Stimulated activated CD8-positive, alpha-beta memory T cell treated with anti-CD3 and anti-CD28 coated beads, Interleukin-2, amount 100 ng/mL, for 1 hour (primary cell): ENCODE measurements around the gene USP16.
A peak's percentile ranks its signal among the peaks of the same experiment; 100 is the strongest.
"Not testable (repeated sequence)": the region's sequence is repeated elsewhere in the genome, so short reads cannot be mapped to it uniquely, and the experiment has no call there.

Experiments
- DNase-seq, 2 donors: peaks; one replicate each; pipeline ENCODE4 v3.0.0-alpha.2; 2020; ENCODE audit warnings: low read depth in 2 of 2

The USP16 gene

DNA sequence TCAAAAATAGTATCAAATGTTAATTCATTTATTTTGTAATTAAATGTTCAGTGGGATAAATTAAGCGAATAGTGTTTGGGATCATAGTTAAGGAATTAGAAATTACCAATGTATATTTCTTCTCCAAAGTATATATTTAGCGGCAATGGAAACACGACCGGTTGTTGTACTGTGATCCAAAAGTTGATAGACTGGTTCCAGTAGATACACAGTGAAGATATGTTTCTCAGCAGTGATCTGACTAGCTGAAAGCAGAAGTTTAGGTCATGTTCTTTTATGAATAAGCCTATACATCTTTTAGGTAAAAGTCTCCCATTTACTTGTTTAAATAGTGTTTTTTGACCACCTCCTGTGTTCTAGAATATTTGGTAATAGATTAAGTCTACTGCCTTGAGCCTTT is 8.8 kb downstream of the USP16 start:
- DNase-seq, result no peak

DNA sequence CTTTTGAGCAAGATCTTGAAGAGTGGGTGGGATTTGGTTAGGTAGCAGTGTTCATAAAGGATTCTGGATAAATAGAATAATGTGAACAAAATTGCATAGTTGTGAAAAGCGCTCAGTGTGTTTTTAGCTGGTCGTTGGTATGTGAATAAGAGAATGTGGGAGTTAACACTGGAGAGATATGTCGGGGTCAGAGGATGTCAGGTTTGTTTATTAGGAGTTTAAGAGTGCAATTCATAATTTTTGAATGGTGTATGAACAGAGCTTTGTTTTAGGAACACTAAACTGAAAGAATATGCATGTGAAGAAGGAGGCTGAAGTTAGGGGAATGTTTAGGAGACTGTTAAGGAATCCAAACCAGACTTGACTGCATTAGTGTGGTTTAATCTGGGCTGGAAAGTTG is 9.4 kb downstream of the USP16 start:
- DNase-seq, result no peak

DNA sequence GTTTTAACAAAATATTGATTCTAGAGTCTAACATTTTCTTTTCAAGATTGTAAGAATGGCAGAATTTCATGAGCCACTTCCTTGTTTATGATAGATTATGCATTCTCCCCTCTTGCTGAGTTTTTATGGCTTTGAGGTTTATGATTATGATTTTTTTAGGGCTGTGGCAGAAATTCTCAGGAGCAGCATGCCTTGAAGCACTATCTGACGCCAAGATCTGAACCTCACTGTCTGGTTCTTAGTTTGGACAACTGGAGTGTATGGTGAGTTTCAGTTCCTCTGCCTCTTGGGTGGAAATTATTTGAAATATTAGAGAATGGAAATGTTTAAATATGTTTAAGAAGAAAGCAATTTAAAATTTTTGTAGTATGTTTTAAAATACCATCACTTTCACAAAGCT is 10.2 kb downstream of the USP16 start:
- DNase-seq, result no peak

DNA sequence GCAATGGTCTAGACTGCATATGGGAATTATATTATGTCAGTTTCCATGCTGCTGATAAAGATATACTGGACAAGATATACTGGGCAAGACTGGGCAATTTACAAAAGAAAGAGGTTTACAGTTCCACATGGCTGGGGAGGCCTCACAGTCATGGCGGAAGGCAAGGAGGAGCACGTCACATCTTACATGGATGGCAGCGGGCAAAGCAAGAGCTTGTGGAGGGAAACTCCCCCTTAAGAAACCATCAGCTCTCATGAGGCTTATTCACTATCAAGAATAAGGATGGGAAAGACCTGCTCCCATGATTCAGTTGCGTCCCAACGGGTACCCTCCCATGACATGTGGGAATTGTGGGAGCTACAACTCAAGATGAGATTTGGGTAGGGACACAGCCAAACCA is 27.8 kb downstream of the USP16 start:
- DNase-seq, result no peak

DNA sequence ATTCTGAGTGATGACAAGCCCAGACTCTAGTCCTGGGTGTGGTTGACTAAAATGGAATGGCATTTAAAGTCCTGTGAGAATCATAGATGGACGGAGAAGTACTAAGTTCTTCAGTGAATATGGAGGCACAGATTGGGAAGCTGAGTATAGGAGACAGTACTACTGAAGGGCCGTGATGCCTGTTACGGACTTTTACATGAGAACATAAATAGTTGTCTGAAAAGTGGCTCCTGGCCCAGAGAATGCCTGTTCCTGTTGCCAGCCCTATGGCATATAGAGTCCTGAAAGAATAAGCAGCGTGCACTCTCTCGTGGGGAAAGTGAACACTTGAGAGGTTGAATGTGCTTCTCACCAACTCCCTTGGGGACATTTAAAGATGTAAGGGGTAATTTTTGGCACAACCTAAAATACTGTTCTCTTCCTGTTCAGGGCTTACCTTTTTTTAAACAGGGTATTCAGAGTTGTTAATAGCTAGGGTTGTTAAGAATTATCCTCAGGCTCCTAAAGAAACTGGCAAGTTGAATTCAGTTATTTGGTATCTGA is 28.6 kb downstream of the USP16 start:
- no peak for DNase-seq

DNA sequence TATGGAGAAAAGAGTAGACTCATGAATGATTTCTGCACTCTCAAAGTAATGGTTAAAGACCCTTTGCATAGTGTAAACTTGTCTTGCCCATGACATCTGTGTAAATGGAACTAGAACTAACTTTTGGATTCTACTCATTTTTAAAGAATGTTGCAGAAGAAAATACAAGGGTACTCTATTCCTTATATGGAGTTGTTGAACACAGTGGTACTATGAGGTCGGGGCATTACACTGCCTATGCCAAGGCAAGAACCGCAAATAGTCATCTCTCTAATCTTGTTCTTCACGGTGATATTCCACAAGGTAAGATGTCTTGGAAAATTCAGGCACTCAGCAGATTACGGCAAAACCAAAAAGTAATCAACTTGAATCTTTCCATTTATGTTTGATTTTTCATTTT is 29.2 kb downstream of the USP16 start:
- no peak for DNase-seq

DNA sequence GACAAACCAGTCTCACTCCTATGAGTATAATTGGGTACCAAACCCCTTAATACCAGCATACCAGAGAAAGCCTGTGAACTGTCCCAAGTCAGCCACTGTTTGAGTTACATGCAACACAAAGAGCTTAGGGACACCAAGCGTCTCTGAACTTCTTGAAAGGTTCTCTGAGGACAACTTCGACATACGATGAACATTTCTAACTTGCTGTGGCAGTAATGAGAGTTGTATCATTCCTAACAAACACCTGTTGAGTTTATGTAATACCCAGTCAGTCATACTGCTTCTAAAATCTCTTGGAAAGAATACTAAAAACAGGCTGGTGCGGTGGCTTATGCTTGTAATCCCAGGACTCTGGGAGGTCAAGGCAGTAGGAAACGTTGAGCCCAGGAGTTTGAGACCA is 30.6 kb downstream of the USP16 start:
- no peak for DNase-seq

DNA sequence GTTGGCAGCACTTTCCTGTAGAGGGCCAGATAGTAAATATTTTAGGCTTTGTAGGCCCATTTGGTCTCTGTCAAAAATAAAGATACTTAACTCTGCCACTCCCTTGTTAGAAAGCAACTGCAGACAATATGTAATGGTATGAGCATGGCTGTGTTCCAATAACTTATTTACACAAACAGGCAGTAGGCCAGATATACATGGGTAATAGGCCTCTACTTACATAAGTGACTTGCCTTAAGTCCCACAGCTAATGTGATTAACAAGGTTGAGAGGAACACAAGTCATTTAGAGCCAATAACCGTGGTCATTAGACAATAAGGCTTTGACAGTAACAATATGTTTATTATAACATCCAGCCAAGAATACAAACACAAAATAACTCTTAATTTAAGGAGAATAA is 31.5 kb downstream of the USP16 start:
- no peak for DNase-seq

DNA sequence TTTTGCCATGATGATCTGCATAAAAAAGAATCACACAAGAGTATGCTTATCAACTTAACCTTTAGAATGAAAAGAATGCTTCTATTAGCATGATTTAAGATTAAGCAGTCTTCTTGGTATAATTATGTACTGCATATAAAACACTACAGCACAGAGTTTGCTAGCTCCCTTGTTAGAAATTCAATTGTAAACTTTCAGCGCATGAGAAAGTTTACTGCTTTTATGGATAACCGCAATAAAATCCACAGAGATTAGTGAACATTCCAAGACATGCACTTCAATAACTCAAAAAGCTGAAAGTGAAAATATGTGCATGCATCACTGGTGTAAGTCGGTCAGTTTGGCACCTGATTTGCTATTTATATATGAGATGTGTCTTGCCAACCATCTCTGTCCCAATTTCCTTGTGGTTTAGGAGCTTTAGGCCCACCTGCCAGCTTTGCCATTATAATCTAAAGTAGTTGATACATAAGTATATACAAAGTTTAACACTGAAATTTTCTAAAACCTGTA is 32.1 kb downstream of the USP16 start:
- DNase-seq, result no peak

DNA sequence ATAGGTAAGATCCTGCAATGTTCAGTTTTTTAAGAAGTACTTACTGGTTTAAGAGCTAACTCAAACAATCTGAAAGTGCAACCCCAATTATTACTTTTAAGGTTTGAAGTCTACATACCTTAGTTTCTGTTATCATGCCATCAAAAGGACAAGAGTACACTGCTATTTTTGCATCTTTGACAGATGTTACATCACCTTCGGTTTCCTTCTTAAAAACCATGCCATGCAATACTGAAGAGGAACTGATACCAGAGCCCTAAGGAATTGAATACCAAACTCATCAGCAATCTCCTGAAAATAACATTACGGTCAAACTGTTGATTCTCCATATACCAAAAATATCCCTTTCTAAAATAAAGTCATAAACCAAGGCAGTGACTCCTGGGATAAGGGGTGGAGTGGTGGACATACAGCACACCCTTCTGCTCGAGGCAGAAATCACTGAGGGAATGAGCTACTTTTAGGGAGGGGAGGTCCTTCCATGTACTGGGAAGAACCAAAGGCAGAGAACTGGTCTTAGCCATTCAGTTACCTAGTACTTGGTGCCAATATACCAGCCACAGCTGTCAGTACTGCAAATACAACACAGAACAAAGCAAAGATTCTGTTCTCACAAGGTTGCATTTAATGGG is 40.5 kb downstream of the USP16 start:
- no peak for DNase-seq

DNA sequence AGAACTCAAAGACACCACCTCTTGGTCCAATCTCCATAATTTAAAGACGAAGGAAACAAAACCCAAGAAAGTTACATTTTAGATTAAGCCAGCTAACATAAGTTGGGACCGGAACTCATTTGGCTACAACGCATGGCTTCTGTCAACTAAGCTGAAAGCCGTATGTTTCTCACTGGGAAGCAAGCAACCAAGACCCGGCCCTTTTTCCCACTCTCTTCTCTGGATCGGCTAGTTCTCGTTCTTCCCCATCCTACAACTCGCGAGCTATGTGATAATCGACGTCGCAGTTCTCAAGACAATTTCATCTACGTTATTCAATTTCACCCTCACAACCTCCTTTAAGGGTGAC is 48.4 kb downstream of the USP16 start:
- no peak for DNase-seq

DNA sequence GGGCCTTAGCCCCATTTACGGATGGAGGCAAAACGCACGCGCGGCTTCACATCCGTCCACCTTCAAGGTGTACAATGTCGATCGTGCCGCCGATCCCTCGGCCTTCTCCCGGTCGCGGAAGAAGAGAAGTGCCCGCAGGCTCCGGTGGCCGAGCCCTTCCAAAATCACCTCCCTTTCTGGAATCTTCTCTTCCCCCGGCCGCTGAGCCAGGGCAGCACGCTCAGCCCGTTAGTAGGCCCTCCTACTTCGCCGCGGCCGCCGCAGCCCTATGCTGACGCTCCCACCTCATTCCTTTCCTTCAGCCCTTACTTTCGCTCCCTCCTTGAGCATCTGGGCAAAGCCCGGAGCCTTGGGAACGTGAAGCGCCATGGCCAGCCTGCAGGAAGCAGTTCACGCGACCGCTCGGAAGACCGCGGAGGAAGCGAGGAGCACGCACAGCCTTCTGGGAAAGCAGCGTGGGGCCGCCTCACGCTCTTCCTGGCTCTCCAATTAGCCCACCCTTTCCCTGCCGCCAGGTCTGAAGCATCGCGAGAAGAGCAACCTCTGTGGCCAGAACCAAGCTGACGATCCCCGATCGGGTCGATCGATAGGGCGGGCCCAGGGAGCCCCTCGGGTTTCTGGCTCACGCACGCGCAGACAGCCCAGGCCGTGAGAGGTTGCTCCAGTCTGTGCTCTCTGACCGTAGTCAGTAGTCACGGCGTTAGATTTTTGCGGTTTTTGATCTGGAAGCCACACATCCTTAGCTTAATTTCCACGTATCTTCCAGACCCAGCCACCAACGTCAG is 48.9 kb downstream of the USP16 start, which contains the start of gene CCT8:
TSS of gene CCT8 (minus strand) at position 427 of the 785 bp plus-strand sequence. CDS start at position 369, 58 bp downstream.
- peak; percentile 93 to 97 for DNase-seq

DNA sequence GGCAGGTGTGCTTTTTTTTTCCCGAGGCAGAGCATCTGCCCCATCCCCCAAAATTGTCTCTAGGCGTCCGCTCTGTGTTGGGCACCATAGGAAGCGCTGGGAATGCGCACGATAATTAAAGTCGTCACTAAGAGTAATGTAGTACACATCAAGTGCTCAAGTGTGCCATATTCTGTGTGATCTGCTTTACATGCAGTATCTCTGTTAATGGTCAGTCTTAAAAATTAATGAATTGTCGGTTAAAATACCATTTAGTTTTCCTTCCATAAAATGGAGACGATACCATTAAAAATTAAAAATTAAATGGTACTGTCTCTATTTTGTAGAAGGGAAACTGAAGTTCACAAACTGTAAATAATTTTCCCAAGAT is 49.5 kb downstream of the USP16 start:
- DNase-seq, result no peak

DNA sequence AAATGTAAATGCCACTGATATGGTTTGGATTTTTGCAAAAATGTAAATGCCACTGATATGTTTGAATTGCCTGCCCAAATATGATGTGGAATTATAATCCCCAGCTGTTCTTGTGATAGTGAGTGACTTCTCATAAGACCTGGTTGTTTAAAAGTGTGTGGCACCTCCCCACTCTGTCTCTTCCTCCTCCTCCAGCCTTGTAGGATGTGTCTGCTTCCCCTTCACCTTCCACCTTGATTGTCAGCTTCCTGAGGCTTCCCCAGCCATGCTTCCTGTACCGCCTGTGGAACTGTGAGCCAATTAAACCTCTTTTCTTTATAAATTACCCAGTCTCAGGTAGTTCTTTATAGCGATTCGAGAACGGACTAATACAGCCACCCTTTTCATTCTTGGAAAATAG is 50.3 kb downstream of the USP16 start:
- DNase-seq, result no peak

DNA sequence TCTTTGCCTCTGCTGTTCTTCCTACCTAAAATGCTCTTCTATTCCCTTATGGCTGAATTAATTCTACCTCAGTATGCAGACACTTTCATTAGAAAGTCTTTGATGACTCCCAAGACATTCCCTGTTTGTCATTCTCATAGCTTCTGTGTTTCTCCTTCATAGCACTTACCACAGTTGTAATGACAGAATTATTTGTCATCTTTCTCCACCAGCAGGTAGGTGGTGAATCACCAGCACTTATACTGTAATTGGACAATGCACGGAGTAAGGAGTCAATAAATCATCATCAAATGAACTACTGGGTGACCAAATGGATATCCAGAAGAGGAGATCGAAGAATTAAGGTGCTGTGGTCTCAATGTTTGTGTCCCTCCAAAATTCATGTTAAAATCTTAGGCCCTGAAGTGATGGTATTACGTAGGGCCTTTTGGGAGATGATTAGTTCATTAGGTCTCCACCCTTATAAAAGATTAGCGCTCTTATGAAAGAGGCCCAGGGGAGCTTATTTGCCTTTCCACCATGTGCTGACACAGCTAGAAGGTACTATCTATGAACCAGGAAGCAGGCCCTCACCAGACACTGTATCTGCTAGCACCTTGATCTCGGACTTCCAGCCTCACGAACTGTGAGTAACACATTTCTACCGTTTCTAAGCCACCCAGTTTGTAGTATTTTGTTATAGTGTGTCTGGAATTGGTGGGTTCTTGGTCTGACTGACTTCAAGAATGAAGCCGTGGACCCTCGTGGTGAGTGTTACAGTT is 51.4 kb downstream of the USP16 start:
- no peak for DNase-seq

DNA sequence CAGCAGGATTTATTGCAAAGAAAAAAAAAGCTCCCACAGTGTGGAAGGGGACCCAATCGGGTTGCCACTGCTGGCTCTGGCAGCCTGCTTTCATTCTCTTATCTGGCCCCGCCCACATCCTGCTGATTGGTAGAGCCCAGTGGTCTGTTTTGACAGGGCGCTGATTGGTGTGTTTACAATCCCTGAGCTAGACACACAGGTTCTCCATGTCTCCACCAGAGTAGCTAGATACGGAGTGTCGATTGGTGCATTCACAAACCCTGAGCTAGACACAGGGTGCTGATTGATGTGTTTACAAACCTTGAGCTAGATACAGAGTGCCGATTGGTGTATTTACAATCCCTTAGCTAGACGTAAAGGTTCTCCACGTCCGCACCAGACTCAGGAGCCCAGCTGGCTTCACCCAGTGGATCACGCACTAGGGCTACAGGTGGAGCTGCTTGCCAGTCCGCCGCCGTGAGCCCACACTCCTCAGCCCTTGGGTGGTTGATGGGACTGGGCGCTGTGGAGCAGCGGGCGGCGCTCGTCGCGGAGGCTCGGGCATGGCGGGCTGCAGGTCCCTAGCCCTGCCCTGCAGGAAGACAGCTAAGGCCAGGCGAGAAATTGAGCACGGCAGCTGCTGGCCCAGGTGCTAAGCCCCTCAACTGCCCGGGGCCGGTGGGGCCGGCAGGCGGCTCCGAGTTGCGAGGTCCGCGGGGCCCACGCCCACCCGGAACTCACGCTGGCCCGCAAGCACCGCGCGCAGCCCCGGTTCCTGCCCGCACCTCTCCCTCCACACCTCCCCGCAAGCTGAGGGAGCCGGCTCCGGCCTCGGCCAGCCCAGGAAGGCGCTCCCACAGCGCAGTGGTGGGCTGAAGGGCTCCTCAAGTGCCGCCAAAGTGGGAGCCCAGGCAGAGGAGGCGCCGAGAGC is 52.5 kb downstream of the USP16 start:
- DNase-seq, result not testable (repeated sequence)

DNA sequence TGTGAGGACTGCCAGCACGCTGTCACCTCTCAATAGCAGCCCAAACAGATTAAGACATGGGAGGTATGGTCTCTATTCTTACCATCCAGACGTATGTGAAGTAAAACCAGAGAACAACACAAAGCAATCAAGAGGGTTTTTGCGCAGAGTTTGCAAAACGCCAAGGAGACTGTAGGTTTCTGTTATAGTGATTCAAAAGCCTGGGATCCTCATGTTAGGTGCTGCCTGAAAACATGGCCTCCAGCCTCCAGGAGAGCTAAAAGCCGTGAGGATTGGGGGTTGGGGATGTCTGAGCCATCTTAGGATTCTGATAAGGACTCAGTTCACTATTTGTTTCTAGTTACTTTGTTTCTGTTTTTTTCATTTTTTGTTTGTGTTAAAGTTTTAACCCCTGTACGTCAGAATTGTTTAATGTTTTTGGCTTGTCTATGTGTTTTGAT is 53.2 kb downstream of the USP16 start:
- DNase-seq, result no peak

DNA sequence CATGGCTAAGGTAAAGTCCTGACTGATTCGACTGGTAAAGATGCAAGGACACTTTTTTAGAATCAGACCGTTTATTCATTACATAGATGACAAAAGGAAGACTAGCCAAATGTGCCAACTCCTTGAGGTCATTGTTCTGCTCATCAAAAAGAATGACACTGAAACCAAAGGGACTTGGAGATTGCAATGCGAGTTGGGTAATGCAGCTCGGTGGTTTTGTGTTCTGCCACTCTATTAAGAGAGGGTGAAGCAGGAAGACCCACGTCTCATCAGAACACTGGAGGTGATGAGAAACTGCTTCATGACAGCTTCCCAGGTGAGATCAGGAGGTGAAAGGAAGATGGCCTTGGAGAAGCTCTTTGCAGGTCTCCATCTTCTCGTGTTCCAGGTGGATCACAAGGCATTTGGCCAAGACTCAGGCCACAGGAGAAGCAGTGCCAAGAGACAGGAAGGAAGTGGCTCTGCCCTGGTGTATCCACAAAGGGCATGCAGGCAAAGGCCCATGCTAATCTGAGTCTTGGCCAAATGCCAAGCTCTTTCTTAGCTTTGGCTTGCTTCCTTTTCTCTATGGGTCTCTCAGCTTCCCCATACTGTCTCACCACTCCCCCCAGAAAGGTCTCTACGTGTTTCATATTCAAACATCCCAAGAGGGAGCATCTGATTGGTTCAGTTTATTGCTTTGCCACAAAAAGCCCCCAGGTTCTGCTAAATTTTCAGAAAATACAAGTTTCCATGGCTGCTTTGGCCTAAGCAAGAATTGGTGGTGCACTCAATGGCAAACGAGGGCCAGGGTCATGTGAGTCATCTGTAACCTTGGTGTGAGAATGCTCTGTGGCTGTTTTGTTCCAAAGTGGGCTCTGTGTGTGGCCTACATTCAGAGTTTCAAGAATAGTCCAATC is 54.6 kb downstream of the USP16 start:
- no peak for DNase-seq

DNA sequence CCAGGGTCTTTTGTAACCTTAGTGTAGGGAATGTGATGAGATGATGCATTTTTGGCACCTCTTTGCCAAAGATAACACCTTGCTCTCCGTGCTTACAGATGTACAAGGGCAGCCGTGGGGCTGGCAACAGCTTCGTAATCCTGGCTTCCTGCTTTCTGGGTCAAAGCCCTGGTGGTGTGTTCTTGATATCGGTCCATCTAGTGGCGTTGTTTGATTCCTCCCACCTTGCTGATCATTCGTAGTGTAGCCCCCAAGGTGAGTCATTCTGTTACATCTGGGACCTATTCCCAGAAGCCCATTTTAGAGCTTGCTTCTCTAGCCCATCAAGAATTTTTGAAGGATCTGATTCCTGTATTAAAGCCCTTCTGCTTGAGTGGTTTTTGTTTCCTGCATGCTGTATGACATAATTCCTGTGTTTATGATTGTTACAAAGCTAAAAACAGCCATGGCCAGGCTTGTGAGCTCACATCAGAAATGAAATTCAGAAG is 56.0 kb downstream of the USP16 start:
- no peak for DNase-seq
